Measurements from ENCODE around the gene COMMD2.

DNA sequence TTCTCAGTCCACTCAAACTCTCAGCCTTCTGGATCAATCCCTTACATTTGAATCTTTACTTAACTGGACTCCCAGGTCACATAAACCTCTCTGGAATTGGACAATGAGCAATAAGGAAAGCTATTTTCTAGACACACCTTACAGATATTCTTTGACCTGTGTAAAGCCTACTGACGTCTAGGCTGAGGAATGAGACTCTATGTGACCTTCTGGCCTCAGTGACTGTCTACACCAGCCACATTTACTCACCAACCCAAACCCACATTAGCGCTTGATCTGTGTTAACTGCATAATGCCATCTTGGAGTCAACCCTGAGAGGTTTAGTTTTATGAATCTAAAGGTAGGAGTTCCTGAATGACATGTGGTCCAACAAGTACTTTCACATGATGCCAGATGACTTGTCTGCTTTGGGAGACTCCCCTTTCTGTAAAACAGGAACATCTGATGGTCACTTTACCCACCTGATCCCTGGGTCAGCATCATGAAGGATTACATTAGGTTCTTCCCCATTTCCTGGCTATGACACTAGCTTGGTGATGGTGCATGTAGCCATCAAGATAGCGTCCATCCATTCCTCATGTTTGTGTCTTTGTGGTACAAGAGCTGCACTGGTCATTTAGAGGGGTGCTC is 11.4 kb upstream of the COMMD2 start:
- TF ChIP-seq, protein P1, sequence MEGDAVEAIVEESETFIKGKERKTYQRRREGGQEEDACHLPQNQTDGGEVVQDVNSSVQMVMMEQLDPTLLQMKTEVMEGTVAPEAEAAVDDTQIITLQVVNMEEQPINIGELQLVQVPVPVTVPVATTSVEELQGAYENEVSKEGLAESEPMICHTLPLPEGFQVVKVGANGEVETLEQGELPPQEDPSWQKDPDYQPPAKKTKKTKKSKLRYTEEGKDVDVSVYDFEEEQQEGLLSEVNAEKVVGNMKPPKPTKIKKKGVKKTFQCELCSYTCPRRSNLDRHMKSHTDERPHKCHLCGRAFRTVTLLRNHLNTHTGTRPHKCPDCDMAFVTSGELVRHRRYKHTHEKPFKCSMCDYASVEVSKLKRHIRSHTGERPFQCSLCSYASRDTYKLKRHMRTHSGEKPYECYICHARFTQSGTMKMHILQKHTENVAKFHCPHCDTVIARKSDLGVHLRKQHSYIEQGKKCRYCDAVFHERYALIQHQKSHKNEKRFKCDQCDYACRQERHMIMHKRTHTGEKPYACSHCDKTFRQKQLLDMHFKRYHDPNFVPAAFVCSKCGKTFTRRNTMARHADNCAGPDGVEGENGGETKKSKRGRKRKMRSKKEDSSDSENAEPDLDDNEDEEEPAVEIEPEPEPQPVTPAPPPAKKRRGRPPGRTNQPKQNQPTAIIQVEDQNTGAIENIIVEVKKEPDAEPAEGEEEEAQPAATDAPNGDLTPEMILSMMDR (IDR thresholded peaks at IDR 0.05 in 2 of 3, conservative IDR thresholded peaks at IDR 0.05 in 1 of 3; ENCODE audit: borderline replicate concordance in 1 of 3, insufficient read depth in 1 of 3, low read depth in 2 of 3, low read length in 2 of 3): no peak
- TF ChIP-seq RAD21 (IDR thresholded peaks at IDR 0.05; ENCODE audit: low read depth): no peak
- no peak for TF ChIP-seq POLR2A (IDR thresholded peaks at IDR 0.05; ENCODE audit: borderline replicate concordance, extremely low read depth, insufficient read depth, insufficient read length)
- no peak for TF ChIP-seq EZH2phosphoT487 (IDR thresholded peaks at IDR 0.05; ENCODE audit: borderline replicate concordance)
- no peak for TF ChIP-seq POLR2AphosphoS5 (IDR thresholded peaks at IDR 0.05; ENCODE audit: low read depth, low read length)

Measured in HCT116 (cell line).